ENCODE measurements around the gene GKN2. TPM values are rescaled to one million over a fixed set of nuclear protein-coding genes. Genes with fewer than 3 reads are reported as not detected.

The GKN2 gene
- total and polyA plus RNA-seq, 2 donors (not counting 1 experiment from before 2014, with no cell fraction given) = not detected

DNA sequence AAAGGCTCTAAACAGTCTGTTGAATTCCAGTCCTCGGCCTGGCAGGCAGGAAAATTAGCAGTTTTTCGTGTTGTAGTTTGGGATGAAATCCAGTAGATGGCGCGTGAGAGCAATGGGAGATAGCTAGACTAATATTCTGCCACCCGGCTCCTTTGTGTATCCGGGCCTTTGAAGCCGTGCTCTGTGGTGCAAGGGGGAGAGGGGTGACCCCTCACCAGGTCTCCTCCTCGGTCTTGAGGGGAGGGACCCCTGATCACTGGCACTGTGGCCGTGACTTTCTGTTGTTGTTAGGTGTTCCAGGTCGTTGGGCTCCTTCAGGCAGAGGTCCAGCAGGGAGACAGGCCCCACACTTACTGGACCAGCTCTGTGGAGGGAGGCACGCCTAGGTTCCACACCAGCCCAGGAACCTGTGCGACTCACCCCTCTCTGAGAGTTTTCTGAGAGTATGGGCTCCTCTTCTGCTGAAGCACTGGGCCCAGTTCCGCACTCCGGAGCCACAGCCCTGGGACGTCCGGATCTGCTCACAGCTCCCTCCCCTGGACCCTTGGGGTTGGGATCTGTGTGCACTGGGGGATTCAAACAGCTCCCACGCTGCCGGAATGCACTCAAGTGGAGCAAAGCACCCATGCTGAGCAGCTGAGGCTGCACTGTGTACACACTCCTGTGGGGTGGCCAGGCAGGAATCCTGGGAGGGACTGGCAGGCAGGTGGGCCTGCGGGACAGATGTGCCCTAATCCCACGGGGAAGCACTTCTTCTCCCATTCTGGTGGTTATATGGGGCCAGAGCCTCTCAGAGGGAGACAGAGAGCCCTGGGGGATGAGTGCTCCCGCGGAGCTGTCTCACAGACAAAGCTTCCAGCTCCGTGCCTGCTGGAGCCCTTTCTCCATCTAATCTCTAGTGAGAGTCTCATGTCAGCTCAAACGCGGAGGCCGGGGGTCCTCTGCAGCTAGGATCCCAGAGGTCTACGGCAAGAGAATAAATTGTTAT is 8.8 kb downstream of the GKN2 start:
- POLR2A ChIA-PET = no interaction called here
- Mint-ChIP-seq H3K27me3 (peaks cover 54% of the 10 kb centered on the region), H3K9me3 (ENCODE audit: insufficient read depth) (no peaks in the 10 kb centered on the region), H3K4me3 (no peak overlapping the region), H3K27ac (no peak overlapping the region), H3K4me1 (peaks cover 4% of the 10 kb centered on the region)
- H3K27ac ChIP-seq (ENCODE audit: low read length in 2 of 2) = no peak overlapping the region
- H3K79me2 ChIP-seq (ENCODE audit: control insufficient read depth, insufficient read depth, low read length) = no peaks in the 10 kb centered on the region
- 49% methylated on average over 21 of the region's 27 CpGs for WGBS (ENCODE audit: insufficient coverage)
- no peak overlapping the region for H3K4me2 ChIP-seq (replicated peaks; ENCODE audit: low read depth, low read length, poor library complexity, severe bottlenecking)
- intact Hi-C loops (cut with micrococcal nuclease) = no loop called here
- TF ChIP-seq, protein P1, sequence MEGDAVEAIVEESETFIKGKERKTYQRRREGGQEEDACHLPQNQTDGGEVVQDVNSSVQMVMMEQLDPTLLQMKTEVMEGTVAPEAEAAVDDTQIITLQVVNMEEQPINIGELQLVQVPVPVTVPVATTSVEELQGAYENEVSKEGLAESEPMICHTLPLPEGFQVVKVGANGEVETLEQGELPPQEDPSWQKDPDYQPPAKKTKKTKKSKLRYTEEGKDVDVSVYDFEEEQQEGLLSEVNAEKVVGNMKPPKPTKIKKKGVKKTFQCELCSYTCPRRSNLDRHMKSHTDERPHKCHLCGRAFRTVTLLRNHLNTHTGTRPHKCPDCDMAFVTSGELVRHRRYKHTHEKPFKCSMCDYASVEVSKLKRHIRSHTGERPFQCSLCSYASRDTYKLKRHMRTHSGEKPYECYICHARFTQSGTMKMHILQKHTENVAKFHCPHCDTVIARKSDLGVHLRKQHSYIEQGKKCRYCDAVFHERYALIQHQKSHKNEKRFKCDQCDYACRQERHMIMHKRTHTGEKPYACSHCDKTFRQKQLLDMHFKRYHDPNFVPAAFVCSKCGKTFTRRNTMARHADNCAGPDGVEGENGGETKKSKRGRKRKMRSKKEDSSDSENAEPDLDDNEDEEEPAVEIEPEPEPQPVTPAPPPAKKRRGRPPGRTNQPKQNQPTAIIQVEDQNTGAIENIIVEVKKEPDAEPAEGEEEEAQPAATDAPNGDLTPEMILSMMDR (IDR thresholded peaks at IDR 0.05) = peak; percentile 91
- no peak for TF ChIP-seq EZH2 (IDR thresholded peaks at IDR 0.05; ENCODE audit: borderline replicate concordance, insufficient read depth, low read depth, low read length, poor library complexity, severe bottlenecking)
- CTCF ChIA-PET = interaction anchor here (0.7 to 3.9 kb wide), 20 partner anchors 10 to 748 kb away, joined by 3 to 21 read pairs (median 4); partner anchors contain the start of genes FBXO48 and GKN2
- ATAC-seq (ENCODE audit: low read depth) = peak; percentile 73
- DNase-seq = peak; percentile 70
- H3K36me3 ChIP-seq (replicated peaks in 1 of 2; ENCODE audit: control extremely low read depth in 1 of 2, control insufficient read depth in 1 of 2, extremely low read depth in 1 of 2, insufficient read depth in 2 of 2, low read length in 1 of 2) = no peaks in the 10 kb centered on the region
- H3K4me3 ChIP-seq (ENCODE audit: control extremely low read depth in 1 of 5, extremely low read depth in 1 of 5, insufficient read depth in 1 of 5, low read depth in 2 of 5, low read length in 4 of 5) = no peak overlapping the region
- peaks cover 0 to 2% (median 0%) of the 10 kb centered on the region in 3 donors for H3K9me3 ChIP-seq (ENCODE audit: control extremely low read depth in 1 of 3, control insufficient read depth in 2 of 3, insufficient read depth in 1 of 3, low read length in 2 of 3)
- peaks cover 0 to 24% (median 12%) of the 10 kb centered on the region in 4 experiments for H3K27me3 ChIP-seq (replicated peaks in 1 of 4; ENCODE audit: control extremely low read depth in 1 of 4, control insufficient read depth in 3 of 4, insufficient read depth in 4 of 4, low read length in 3 of 4)
- peaks cover 0 to 5% of the 10 kb centered on the region in 2 donors for H3K4me1 ChIP-seq (ENCODE audit: control insufficient read depth in 2 of 2, insufficient read depth in 2 of 2, low read length in 2 of 2)
- no peak overlapping the region for H3K9ac ChIP-seq (ENCODE audit: low read length)
- H4K20me1 ChIP-seq (ENCODE audit: control insufficient read depth, insufficient read depth, low read length, poor library complexity, severe bottlenecking) = no peaks in the 10 kb centered on the region
- H2AFZ ChIP-seq (ENCODE audit: insufficient read depth, low read depth, low read length, poor library complexity, severe bottlenecking) = no peak overlapping the region

GRCh38 chr2:68942827-68943226 is 9.9 kb downstream of the GKN2 start:
- intact Hi-C loops (cut with micrococcal nuclease) = no loop called here
- Histone ChIP-seq H3K4me1 (ENCODE audit: control insufficient read depth in 2 of 2, insufficient read depth in 2 of 2, low read length in 2 of 2) (peaks cover 0 to 5% of the 10 kb centered on the region in 2 donors), H3K27ac (ENCODE audit: low read length in 2 of 2) (no peak overlapping the region), H3K27me3 (replicated peaks in 1 of 4; ENCODE audit: control extremely low read depth in 1 of 4, control insufficient read depth in 3 of 4, insufficient read depth in 4 of 4, low read length in 3 of 4) (peaks cover 0 to 24% (median 12%) of the 10 kb centered on the region in 4 experiments), H3K4me2 (replicated peaks; ENCODE audit: low read depth, low read length, poor library complexity, severe bottlenecking) (no peak overlapping the region), H3K36me3 (replicated peaks in 1 of 2; ENCODE audit: control extremely low read depth in 1 of 2, control insufficient read depth in 1 of 2, extremely low read depth in 1 of 2, insufficient read depth in 2 of 2, low read length in 1 of 2) (no peaks in the 10 kb centered on the region), H2AFZ (ENCODE audit: insufficient read depth, low read depth, low read length, poor library complexity, severe bottlenecking) (no peak overlapping the region), H3K9ac (ENCODE audit: low read length) (no peak overlapping the region), H4K20me1 (ENCODE audit: control insufficient read depth, insufficient read depth, low read length, poor library complexity, severe bottlenecking) (no peaks in the 10 kb centered on the region), H3K4me3 (ENCODE audit: control extremely low read depth in 1 of 5, extremely low read depth in 1 of 5, insufficient read depth in 1 of 5, low read depth in 2 of 5, low read length in 4 of 5) (no peak overlapping the region), H3K79me2 (ENCODE audit: control insufficient read depth, insufficient read depth, low read length) (no peaks in the 10 kb centered on the region), H3K9me3 (ENCODE audit: control extremely low read depth in 1 of 3, control insufficient read depth in 2 of 3, insufficient read depth in 1 of 3, low read length in 2 of 3) (peaks cover 0 to 2% (median 0%) of the 10 kb centered on the region in 3 donors)
- no peak for TF ChIP-seq EZH2 (IDR thresholded peaks at IDR 0.05; ENCODE audit: borderline replicate concordance, insufficient read depth, low read depth, low read length, poor library complexity, severe bottlenecking)
- TF ChIP-seq, protein P1 (IDR thresholded peaks at IDR 0.05) = no peak
- Mint-ChIP-seq H3K27ac (no peak overlapping the region), H3K4me1 (peaks cover 4% of the 10 kb centered on the region), H3K4me3 (no peak overlapping the region), H3K9me3 (ENCODE audit: insufficient read depth) (no peaks in the 10 kb centered on the region), H3K27me3 (peaks cover 54% of the 10 kb centered on the region)
- CTCF ChIA-PET = interaction anchor here (0.7 to 3.9 kb wide), 17 partner anchors 9 to 747 kb away, joined by 3 to 21 read pairs (median 3); partner anchors contain the start of genes FBXO48 and GKN2
- POLR2A ChIA-PET = no interaction called here
- DNase-seq = no peak
- no peak for ATAC-seq (ENCODE audit: low read depth)

Data from B cell (primary cell).